SKM-1 treated with dmso at 0.1 percent for 144 hours (cell line): ENCODE data around the gene RIPOR2.

Experiments
- DNase-seq: peaks from one replicate; lab custom pipeline; 2025; ENCODE audit not compliant: unreplicated experiment; lab: John Stamatoyannopoulos, UW

Gene RIPOR2

DNA sequence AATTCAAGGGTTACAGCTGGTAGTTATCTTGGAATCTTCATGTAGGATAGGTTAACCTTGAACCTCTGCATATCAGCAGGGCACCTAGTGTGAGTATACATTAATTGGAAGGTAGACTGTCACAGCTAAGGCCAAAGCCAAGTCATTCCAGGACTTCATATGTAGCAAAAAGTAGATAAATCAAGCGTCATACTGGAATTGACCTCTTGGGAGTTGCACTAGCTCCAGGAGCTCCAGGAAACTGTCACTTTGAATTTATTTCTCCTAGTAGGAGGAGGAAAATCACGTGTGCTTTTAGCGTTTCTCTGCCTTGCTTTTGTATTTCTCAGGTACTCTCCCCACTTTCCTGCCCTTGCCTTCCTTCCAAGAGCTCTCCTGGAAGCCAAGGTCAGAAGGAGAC, 30.3 kb downstream of the RIPOR2 start:
- DNase-seq: no peak

DNA sequence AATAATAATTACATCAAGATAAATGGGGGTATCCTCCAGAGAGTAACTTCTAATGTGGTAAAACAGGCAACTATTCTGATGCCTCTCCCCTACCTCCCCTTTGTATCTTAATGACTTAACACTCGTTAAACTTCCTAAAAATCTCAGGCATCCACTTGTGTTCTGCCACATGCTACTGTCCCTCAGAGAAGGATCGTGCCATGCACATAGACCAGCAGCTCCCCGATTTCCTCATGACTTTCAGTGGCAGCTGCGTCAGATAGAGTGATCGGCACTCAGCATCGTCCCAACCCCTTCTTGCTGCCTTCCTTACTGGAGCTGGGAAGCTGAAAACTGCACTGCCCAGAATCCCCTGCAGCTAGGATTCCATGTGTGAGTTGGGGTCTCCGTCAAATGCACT, 32.1 kb downstream of the RIPOR2 start:
- no peak for DNase-seq

DNA sequence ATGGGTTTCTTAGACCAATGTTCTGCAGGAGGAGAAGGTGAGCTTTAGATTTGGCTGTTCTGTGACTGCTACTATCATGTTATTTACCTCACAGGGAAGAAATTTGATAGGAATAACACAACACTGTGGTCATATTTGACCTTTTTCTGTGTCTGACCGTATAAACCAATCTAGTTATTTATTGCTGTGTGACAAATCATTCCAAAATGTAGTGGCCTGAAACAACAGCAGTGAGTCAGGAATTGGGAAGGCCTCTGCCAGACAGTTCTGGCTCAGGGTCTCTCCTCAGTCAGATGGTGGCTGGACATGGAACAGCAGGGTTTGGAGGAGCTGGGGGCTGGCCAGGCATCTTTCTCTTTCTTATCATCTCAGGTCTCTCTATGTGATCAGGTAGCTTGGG, 33.0 kb downstream of the RIPOR2 start:
- no peak for DNase-seq

DNA sequence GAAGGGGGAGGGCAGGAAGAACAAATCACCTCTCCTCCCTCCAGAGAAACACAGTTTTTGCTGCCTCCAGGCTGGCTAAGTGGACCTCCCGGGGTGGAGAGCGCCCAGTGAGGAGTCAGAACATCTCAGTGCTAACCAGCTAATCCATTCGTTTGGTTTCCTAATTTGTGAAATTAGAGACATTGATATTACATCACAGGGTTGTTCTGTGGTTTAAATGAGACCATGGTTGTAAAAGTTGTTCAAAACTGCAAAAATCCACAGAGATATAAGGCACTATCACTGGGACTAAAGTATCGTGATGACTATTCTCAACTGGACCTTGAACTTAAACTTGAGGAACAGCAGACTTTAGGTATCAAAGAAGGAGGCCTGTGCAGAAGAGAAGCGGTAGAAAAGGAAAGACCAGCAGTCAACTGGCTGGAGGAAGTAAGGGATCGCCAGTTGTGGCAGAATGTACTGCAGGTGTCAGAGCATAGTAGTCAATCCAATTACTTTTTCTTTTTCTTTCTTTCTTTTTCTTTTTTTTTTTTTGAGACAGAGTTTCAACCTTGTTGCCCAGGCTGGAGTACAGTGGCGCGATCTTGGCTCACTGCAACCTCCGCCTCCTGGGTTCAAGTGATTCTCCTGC, 33.9 kb downstream of the RIPOR2 start:
- no peak for DNase-seq

DNA sequence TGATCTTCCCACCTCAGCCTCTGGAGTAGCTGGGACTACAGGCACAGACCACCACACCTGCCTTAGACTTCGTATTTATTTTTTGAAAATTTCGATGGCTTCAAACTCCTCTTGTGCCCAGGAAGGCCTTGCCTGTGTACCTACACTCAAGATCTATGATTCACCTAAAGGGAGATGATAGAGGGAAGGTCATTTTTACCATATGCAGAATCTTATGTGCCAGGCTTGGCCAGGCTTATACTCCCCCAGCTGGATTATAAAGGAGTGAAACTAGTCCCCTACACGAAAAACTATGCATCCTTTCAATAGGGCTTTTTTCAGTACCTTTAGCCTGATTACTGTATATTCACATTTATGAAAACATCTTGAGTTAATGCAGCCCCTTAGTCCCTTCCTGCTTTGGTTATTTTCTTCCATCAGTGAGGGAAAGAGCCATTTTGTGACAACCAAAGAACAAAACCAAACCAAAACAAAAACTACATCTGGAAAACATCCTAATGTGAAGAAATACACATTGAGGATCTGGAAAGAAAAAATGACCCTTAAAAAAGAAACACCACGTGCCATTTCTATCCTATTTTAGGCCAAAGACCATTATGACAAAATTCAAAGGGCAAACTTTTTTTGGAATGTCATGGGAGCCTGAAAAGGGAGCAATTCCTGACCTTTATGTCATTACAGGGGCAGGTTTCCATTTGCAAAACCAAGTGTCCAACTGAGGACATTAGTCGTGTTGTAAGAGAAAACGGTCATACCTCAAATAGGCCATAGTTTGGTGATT, 34.7 kb downstream of the RIPOR2 start:
- no peak for DNase-seq

DNA sequence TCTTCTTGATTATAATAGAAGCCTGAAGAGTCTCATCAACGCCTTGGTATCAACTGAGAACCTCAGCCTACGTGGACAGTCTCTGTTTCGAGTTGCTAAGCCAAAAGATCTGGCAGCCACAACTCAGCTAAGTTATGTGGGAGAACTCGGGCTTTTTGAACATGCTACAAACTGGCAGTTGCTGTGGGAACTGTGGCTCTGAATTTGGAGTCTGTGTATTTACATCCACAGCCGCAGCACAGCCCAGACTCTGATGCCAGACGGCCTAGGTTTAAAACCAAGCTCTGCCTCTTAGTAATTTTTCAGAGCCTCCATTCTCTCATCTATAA, 35.8 kb downstream of the RIPOR2 start:
- DNase-seq: no peak

DNA sequence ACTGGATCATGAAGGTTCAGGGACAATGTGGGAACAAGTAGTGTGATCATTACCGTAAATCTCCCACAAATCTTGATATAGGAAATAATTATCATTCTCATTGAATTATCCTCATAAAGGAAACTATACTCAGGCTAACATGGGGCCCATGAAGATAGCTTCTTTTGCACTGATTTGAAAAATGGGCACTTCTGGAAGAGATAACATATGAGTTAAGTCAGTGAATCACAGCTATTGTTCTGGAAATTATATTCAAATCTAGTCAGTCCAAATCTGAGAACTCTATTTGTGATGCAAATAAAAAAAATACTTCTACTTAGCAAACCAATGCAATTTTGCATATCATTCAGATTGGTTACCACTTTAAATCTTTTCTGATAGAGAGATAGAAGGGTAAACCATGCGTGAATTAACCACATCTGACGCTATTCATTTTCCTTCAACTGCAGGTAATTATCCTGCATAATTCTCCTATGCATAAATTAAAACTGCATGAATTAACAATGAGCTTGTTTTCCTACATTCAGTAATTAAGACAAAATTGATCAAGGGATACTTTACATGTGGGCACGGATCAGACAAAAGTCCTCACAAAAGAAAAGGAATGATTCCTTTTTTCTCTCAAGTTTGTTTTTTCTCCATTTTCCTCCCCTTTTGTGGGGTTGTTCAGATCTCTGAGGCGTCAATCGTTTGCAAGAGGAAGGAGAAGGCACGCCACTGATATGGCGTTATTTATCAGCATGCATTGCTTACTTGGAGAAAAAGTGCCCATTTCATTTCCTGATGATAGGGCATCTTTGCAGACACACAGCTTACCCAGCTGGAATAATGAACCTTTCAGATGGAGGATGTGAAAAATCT, 36.4 kb downstream of the RIPOR2 start:
- no peak for DNase-seq

DNA sequence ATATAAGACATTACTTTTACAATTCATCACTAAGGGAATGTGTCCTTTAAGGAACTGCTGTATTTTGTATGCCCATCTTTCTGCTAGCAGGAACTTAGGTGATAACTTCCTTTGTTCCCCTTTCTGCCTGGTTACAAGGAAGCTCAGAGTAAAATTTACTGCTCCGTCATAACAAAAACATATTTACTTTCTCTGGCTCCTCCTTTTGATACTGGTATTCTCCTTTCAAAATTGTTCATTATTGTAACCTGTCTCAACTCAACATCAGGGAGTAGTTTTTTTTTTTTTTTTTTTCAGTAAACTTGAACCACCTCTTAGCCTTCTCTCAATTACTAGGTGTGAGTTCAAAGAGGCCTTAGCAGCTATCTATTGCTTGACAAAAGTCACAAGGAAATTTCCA, 37.1 kb downstream of the RIPOR2 start:
- DNase-seq: no peak

DNA sequence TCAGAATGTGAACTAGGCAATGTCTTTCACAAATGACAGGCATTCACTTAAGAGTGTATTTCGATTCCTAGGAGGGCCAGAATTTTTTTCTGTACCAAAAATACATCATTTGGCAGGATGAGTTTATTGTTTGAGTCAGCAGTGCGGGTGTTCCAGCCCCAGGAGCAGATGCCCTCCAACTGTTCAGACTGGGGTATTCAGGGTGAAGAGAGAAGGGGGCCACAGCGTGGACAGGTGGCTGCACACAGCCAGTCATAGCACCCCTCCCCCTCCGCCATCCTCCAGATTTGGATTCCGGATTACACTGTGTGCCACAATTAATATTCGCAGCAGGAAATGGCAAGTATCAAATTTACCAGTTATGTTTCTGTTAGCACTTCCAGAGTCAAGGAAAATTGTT, 38.6 kb downstream of the RIPOR2 start:
- DNase-seq: no peak

DNA sequence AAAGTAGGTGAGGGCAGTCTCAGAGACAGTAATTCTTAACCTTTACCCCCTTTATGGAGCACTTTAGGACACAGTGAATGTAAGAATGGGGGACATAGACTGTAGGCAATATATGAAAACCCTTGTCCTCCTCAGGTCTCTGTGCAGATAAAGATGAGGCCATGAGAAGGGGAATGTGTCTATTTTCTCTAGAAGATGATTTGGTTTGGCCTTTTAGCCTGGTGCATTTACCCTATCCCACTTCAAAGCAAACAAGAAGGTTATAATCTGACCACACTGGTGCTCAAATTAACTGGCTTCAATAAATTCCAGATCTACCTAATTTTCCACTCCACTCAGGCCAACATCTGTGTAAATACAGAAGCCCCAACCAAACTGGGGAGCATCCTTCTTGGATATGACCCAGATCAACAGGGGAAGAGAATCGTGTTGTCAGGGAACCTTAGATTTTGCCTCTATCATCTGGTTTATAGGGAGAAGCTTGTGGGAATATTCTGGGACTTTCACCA, 42.4 kb downstream of the RIPOR2 start:
- no peak for DNase-seq

DNA sequence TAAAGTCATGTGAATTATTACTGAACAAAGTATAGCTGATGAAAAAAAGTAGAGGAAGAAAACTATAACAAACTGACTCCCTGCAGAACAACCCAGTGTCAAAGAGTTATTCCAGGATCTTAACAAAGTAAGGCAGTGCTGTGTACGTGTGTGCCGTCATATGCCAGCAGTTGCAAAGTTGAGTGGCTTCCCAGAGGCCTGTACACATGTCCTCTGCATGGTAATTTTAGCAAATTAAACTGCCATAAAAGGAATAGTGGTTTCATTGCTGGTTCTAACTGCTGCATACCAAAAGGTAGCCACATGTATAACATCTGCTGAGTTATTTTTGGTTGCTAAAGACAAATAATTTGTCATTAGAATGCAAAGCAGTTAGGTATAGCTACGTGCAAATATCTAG, 44.8 kb downstream of the RIPOR2 start:
- no peak for DNase-seq

DNA sequence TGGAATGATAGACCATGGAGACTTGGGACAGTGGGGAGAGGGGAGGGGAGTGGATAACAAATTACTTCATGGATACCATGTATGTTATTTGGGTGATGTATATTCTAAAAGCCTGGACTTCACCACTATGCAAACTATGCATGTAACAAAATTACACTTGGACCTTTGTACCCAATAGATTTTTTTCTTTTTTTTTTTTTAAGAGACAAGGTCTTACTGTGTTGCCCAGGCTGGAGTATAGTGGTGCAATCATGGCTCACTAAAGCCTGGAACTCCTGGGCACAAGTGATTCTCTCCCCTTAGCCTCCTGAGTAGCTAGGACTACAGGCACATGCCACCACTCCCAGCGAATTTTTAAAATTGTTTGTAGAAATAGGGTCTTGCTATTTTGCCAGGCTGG, 45.3 kb downstream of the RIPOR2 start:
- DNase-seq: no peak

DNA sequence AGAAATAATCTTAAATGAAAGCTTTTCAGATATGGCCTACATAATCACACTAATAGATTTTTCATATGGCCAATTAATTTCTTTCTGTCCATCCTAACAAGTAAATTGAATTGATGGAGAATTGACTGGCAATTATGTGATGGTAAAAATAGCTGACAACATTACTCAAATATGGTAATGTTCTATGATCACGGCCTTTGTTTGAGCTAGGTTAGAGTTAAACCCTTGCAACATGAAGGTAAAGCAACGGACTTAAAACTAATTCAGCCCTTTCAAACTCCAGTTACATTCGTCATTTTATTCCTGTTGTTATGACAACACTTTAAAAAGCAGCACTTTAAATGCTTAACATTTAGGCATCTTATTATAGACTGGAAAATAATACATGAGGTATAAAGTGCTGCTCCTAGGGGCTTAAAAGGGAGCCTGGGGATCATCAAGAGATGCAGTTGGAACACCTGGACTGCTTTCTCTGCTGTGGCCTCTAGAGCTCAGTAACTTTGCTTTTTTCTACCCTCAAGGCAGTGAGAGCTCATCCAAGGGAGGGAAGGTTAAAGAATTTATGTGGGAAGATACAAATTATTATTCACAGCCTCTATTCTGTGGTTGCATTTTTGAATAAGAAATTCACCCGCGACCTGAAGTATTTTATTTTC, 46.9 kb downstream of the RIPOR2 start:
- DNase-seq: no peak

DNA sequence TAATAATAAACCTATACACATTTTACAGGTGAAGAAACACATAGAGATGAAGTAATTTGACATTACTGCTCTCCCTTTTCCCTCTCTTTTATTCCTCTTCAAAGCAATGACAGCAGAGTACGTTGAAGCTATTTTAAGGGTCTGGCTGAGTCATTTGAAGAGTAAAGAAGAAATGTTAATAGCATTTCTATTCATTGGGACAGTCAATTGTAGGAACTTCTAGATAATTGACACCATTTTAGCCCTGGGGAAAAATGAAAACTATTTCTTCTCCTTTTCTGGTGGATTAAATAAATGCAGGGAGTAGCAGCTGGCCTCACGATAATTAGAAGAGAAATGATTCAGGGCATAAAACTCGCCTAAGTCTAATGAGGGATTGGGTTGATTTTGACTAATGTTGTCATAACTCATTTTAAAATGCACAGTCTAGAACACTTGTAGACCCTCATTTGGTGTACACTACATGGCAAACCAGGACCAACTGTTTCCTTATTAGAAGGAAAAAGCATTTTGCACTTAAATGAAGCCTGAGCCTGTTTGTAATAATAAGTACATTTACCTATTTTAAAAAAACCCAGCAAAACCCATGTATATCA, 48.1 kb downstream of the RIPOR2 start:
- DNase-seq: no peak

DNA sequence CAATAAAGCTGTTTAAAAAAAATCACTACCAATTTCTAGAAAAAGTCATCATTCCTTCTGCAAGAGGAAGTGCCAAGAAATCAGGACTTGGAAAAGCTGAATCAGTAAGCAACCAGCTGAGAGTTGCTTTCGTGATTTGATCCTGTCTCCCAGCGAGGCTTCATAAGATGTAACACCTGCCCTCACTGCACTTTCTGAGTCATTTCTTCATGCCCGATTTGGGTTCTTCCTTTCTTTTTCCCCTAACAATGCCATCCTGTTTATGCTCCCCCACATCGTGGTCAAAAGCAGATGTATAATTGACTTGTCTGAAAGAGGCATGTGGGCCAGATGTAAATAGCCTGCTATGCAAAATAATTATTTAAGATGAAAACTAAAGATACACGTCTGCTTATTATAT, 52.1 kb downstream of the RIPOR2 start:
- no peak for DNase-seq

DNA sequence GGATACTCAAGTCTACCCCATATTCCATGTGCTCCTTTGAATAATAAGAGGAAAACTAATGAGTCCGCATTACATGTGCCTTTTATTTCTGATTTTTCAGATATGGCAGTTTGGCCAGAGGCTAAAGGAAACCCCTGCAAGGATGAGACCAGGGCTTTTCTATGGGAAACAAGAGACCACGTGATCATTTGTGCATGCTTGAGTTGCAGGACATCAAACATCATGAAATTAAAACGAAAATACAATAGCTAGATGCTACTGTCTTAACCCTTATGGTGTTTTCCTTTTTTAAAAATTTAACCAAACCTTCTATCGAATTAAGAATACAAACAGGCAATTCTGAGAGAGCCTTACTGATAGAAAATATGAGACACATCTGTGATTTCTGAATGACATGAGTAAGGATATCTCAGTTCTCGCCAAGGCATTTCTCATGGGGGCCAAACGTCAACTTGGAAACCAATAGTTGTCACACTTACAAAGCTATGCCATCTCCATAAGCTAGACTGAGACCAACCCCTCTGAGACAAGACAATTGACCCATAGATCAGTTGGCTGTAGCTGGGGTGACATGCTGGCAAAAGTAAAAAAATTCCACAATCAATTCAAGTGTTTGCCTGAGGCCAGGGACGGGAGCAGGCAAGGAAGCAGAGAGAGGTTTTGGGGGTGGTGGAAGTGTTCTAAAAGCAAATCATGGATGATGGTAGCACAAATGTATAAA, 52.8 kb downstream of the RIPOR2 start:
- no peak for DNase-seq

DNA sequence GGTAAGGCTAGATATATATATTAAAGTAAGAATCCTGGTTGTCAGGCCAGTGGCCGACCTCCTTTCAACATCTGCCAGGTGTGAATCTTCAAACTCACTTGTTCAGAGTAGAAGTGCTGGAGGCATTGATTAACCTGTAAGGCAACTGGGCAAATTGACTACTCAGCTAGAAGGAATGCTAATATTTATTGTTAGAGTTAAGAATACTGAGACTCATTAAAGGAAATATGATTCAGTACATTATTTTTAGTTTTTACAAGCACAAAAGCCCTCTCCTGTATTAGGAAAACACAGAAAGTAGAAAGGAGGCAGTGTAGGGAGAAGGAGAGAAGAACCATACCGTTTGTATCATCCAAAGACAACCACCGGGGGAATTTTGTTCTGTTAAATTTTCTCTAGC, 53.5 kb downstream of the RIPOR2 start:
- no peak for DNase-seq

DNA sequence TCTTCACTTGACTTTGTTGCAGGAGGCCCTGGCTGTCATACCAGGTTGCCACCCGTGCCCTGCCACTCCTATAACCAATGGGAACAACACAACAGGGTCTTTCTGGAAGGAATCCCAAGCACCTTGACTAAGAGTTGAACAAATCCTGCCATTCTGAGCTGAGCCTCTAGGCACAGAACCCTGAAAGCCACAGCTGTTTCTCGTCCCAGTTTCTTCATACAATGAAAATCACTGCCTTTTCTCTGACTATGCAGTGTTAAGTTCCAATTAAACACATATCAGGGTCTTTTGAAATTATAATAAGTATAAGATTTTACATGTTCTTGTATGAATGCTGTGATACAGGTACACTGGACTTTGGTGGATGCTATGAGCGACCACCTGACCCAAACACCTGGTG, 54.4 kb downstream of the RIPOR2 start:
- no peak for DNase-seq

DNA sequence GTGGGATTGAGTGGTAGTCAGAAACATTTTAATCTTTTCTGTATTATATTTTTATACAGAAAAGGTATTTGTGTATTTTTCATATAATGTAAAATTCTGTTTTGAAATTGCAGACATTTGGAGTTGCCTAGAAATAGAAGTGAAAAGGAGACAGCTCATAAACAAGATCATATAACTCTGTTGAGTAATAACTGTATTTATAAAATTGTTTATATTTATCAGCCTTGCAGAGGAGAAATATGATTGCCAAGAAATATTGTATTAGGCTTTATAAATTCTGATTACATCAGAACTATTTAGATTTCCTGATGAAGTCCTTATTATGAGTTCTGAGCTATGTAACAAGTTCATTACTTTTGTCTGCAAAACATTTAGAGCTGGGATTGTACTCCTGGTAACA, 55.3 kb downstream of the RIPOR2 start:
- no peak for DNase-seq

DNA sequence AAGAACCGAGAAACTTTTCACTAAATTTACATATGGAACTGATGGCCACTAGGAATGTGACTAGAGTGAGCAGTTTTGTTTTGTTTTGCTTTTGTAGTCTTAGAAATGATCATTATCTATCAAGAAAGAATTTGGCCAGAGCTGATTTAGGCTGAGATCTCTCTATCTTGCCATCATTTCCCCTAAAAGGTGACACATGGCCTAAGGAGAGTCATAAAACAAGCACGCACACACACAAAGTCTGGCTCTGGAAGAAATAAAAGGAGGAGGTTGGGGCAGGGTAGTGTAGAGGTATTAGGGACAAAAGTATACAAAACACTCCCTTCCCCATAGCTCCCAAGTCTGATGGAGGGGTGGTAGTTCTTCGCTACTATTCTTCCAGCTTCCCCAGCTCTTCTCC, 56.4 kb downstream of the RIPOR2 start:
- DNase-seq: no peak
